ENCODE results near the gene PCDHB5.
"Not testable (repeated sequence)": the region's sequence is repeated elsewhere in the genome, so short reads cannot be mapped to it uniquely, and the experiment has no call there.

PCDHB5 gene

GRCh38 chr5:141135030-141135717, at the start of gene PCDHB5:
PCDHB5 (plus strand) TSS chr5:141135206; CDS start chr5:141135435, 229 bp downstream.
- peaks cover 3% of the 10 kb centered on the region for H3K36me3 Mint-ChIP-seq
- H3K4me1 Mint-ChIP-seq, result no peaks in the 10 kb centered on the region
- ATAC-seq (ENCODE audit: low read depth) (no peak), DNase-seq (ENCODE audit: low spot score in 2 of 2) (no peak)
- H3K4me3 Mint-ChIP-seq, result no peak within 1 kb of the TSS
- H3K9me3 Mint-ChIP-seq, result peaks cover 17% of the 10 kb centered on the region
- no peak within 1 kb of the TSS for H3K27ac Mint-ChIP-seq
- peaks cover 2% of the 10 kb centered on the region for H3K27me3 Mint-ChIP-seq

- DNase-seq (ENCODE audit: low spot score in 2 of 2), result no peak
- H3K27ac Mint-ChIP-seq, result no peak within 1 kb of the TSS
- no peaks in the 10 kb centered on the region for H3K4me1 Mint-ChIP-seq
- no peaks in the 10 kb centered on the region for H3K36me3 Mint-ChIP-seq
- H3K4me3 Mint-ChIP-seq, result no peak within 1 kb of the TSS
- peaks cover 7% of the 10 kb centered on the region for H3K9me3 Mint-ChIP-seq
- peaks cover 6% of the 10 kb centered on the region for H3K27me3 Mint-ChIP-seq
- no peak for ATAC-seq (ENCODE audit: low read depth)
These were observed 40.3 kb upstream of the PCDHB5 start, which contains the start of gene PCDHB2 for GRCh38 chr5:141094481-141095262. PCDHB2 (plus strand) TSS chr5:141094615; CDS start chr5:141094791, 176 bp downstream.

- H3K4me3 Mint-ChIP-seq, result no peak overlapping the region
These were observed 39.8 kb upstream of the PCDHB5 start for GRCh38 chr5:141095263-141095641.

GRCh38 chr5:141096181-141096580, 38.8 kb upstream of the PCDHB5 start:
- H3K4me3 Mint-ChIP-seq; H3K36me3 Mint-ChIP-seq; DNase-seq (ENCODE audit: low spot score in 2 of 2); H3K27me3 Mint-ChIP-seq; H3K9me3 Mint-ChIP-seq; ATAC-seq (ENCODE audit: low read depth); H3K4me1 Mint-ChIP-seq; H3K27ac Mint-ChIP-seq: not testable (repeated sequence)

More at GRCh38 chr5:141095263-141095641, 39.8 kb upstream of the PCDHB5 start:
- Mint-ChIP-seq H3K36me3 (no peaks in the 10 kb centered on the region), H3K27me3 (peaks cover 5% of the 10 kb centered on the region), H3K4me1 (no peaks in the 10 kb centered on the region), H3K27ac (no peak overlapping the region), H3K9me3 (peaks cover 7% of the 10 kb centered on the region)
- DNase-seq (ENCODE audit: low spot score in 2 of 2) (no peak), ATAC-seq (ENCODE audit: low read depth) (no peak)

GRCh38 chr5:141096586-141096985, 38.4 kb upstream of the PCDHB5 start:
- ATAC-seq (ENCODE audit: low read depth); H3K27ac Mint-ChIP-seq; DNase-seq (ENCODE audit: low spot score in 2 of 2); H3K36me3 Mint-ChIP-seq; H3K4me1 Mint-ChIP-seq; H3K27me3 Mint-ChIP-seq; H3K9me3 Mint-ChIP-seq; H3K4me3 Mint-ChIP-seq: not testable (repeated sequence)

GRCh38 chr5:141100243-141100805, 34.7 kb upstream of the PCDHB5 start, which contains the start of gene PCDHB3:
PCDHB3 (plus strand) TSS chr5:141100473; CDS start chr5:141100650, 177 bp downstream.
- DNase-seq (ENCODE audit: low spot score in 2 of 2) (no peak), ATAC-seq (ENCODE audit: low read depth) (no peak)
- Mint-ChIP-seq H3K36me3 (no peaks in the 10 kb centered on the region), H3K27me3 (peaks cover 2% of the 10 kb centered on the region), H3K9me3 (no peaks in the 10 kb centered on the region), H3K4me1 (no peaks in the 10 kb centered on the region), H3K27ac (no peak within 1 kb of the TSS), H3K4me3 (no peak within 1 kb of the TSS)

- ATAC-seq (ENCODE audit: low read depth) (no peak), DNase-seq (ENCODE audit: low spot score in 2 of 2) (no peak)
- Mint-ChIP-seq H3K9me3 (peaks cover 1% of the 10 kb centered on the region), H3K36me3 (no peaks in the 10 kb centered on the region), H3K4me3 (no peak overlapping the region), H3K27ac (no peak overlapping the region), H3K27me3 (peaks cover 2% of the 10 kb centered on the region), H3K4me1 (no peaks in the 10 kb centered on the region)
These were observed 33.9 kb upstream of the PCDHB5 start for GRCh38 chr5:141101059-141101458.

- H3K27me3 Mint-ChIP-seq; ATAC-seq (ENCODE audit: low read depth); DNase-seq (ENCODE audit: low spot score in 2 of 2); H3K27ac Mint-ChIP-seq; H3K4me1 Mint-ChIP-seq; H3K36me3 Mint-ChIP-seq; H3K4me3 Mint-ChIP-seq; H3K9me3 Mint-ChIP-seq: not testable (repeated sequence)
These were observed 32.9 kb upstream of the PCDHB5 start for GRCh38 chr5:141102070-141102469.

GRCh38 chr5:141102471-141102870, 32.5 kb upstream of the PCDHB5 start:
- H3K4me3 Mint-ChIP-seq; H3K36me3 Mint-ChIP-seq; H3K27me3 Mint-ChIP-seq; H3K9me3 Mint-ChIP-seq; H3K4me1 Mint-ChIP-seq; DNase-seq (ENCODE audit: low spot score in 2 of 2); H3K27ac Mint-ChIP-seq; ATAC-seq (ENCODE audit: low read depth): not testable (repeated sequence)

GRCh38 chr5:141105350-141105749, 29.7 kb upstream of the PCDHB5 start:
- no peaks in the 10 kb centered on the region for H3K27me3 Mint-ChIP-seq
- DNase-seq (ENCODE audit: low spot score in 2 of 2), result no peak
- ATAC-seq (ENCODE audit: low read depth), result no peak
- no peak overlapping the region for H3K27ac Mint-ChIP-seq
- H3K36me3 Mint-ChIP-seq, result no peaks in the 10 kb centered on the region
- no peaks in the 10 kb centered on the region for H3K4me1 Mint-ChIP-seq
- no peak overlapping the region for H3K4me3 Mint-ChIP-seq
- peaks cover 3% of the 10 kb centered on the region for H3K9me3 Mint-ChIP-seq

- Mint-ChIP-seq H3K9me3 (peaks cover 15% of the 10 kb centered on the region), H3K27ac (no peak overlapping the region), H3K4me1 (no peaks in the 10 kb centered on the region), H3K27me3 (no peaks in the 10 kb centered on the region), H3K4me3 (no peak overlapping the region), H3K36me3 (peaks cover 2% of the 10 kb centered on the region)
- no peak for DNase-seq (ENCODE audit: low spot score in 2 of 2)
- ATAC-seq (ENCODE audit: low read depth), result no peak
These were observed 15.8 kb upstream of the PCDHB5 start for GRCh38 chr5:141119250-141119649.

- Mint-ChIP-seq H3K27me3 (no peaks in the 10 kb centered on the region), H3K9me3 (peaks cover 3% of the 10 kb centered on the region), H3K4me1 (no peaks in the 10 kb centered on the region), H3K4me3 (no peak within 1 kb of the TSS), H3K27ac (no peak within 1 kb of the TSS), H3K36me3 (peaks cover 2% of the 10 kb centered on the region)
- no peak for ATAC-seq (ENCODE audit: low read depth)
- no peak for DNase-seq (ENCODE audit: low spot score in 2 of 2)
These were observed 13.4 kb upstream of the PCDHB5 start, which contains the start of gene PCDHB4 for GRCh38 chr5:141121563-141121962. PCDHB4 (plus strand) TSS chr5:141121818; CDS start chr5:141121999, 181 bp downstream.

- no peak overlapping the region for H3K4me3 Mint-ChIP-seq
- ATAC-seq (ENCODE audit: low read depth) (no peak), DNase-seq (ENCODE audit: low spot score in 2 of 2) (no peak)
- H3K27me3 Mint-ChIP-seq, result no peaks in the 10 kb centered on the region
- H3K27ac Mint-ChIP-seq, result no peak overlapping the region
- no peaks in the 10 kb centered on the region for H3K4me1 Mint-ChIP-seq
- no peaks in the 10 kb centered on the region for H3K36me3 Mint-ChIP-seq
- no peaks in the 10 kb centered on the region for H3K9me3 Mint-ChIP-seq
These were observed 13.0 kb upstream of the PCDHB5 start for GRCh38 chr5:141121985-141122384.
